ENCODE results near the gene XYLT1. TPM values are rescaled to one million over a fixed set of nuclear protein-coding genes. Genes with fewer than 3 reads are reported as not detected.

XYLT1 gene
- total and polyA plus RNA-seq, 2 of the 8 experiments (the other 6 are each of a cell fraction or from before 2014, with no cell fraction given), result 6.6 to 25.4 TPM

GRCh38 chr16:17408955-17409441, 61.8 kb downstream of the XYLT1 start (continued):
- TF ChIP-seq, protein P1, sequence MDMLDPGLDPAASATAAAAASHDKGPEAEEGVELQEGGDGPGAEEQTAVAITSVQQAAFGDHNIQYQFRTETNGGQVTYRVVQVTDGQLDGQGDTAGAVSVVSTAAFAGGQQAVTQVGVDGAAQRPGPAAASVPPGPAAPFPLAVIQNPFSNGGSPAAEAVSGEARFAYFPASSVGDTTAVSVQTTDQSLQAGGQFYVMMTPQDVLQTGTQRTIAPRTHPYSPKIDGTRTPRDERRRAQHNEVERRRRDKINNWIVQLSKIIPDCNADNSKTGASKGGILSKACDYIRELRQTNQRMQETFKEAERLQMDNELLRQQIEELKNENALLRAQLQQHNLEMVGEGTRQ (IDR thresholded peaks at IDR 0.05; ENCODE audit: low read length), result no peak
- TF ChIP-seq, protein P2, sequence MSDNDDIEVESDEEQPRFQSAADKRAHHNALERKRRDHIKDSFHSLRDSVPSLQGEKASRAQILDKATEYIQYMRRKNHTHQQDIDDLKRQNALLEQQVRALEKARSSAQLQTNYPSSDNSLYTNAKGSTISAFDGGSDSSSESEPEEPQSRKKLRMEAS (IDR thresholded peaks at IDR 0.05), result no peak
- TF ChIP-seq TAF7 (optimal IDR thresholded peaks at IDR 0.05; ENCODE audit: borderline replicate concordance, low read depth, low read length) (no peak), POU5F1 (IDR thresholded peaks at IDR 0.05; ENCODE audit: low read depth, low read length) (no peak), POLR2AphosphoS5 (IDR thresholded peaks at IDR 0.05; ENCODE audit: low read depth, low read length) (no peak)

Data from H1 (cell line).